Neural crest cell (in vitro differentiated cells): ENCODE results near the gene IFT52. TPM values are rescaled to one million over a fixed set of nuclear protein-coding genes. Genes with fewer than 3 reads are reported as not detected.

Experiments
- DNase-seq: peaks from one replicate; pipeline ENCODE4 v3.0.0; 2021; ENCODE audit warnings: low read depth, mixed read lengths, low spot score
- H3K27ac Mint-ChIP-seq: one replicate; pipeline ENCODE4 v1.8.0; 2021; ENCODE audit warnings: mild to moderate bottlenecking, mixed read lengths; ENCODE audit not compliant: unreplicated experiment
- H3K27me3 Mint-ChIP-seq: 2 replicates; pipeline ENCODE4 v1.8.0; 2021; ENCODE audit warnings: low read depth, mild to moderate bottlenecking, mixed read lengths
- H3K36me3 Mint-ChIP-seq: 2 replicates; pipeline ENCODE4 v1.8.0; 2021; ENCODE audit warnings: low read depth, mild to moderate bottlenecking, mixed read lengths
- H3K4me1 Mint-ChIP-seq: 2 replicates; pipeline ENCODE4 v1.8.0; 2021; ENCODE audit warnings: mixed read lengths
- H3K4me3 Mint-ChIP-seq: one replicate; pipeline ENCODE4 v1.8.0; 2021; ENCODE audit warnings: mild to moderate bottlenecking, mixed read lengths
- H3K9me3 Mint-ChIP-seq: 2 replicates; pipeline ENCODE4 v1.8.0; 2021; ENCODE audit warnings: mixed read lengths
- CTCF ChIP-seq: fragments of 200-600 bp; sonication (generic); conservative IDR thresholded peaks from 2 replicates; pipeline ENCODE4 v1.5.0; 2021; ENCODE audit warnings: antibody characterized with exemption, mild to moderate bottlenecking
- total RNA-seq: library from RNA; stranded (reverse); gene quantifications from 2 replicates; pipeline ENCODE4 v1.2.1, GENCODE V29; 2021

IFT52 gene
- total RNA-seq, 1 donor from 2014 or later: 57.6 TPM

GRCh38 chr20:43568706-43569105 is 22.0 kb upstream of the IFT52 start:
- Mint-ChIP-seq H3K27me3 (no peaks in the 10 kb centered on the region), H3K36me3 (no peaks in the 10 kb centered on the region), H3K9me3 (no peaks in the 10 kb centered on the region), H3K4me1 (no peaks in the 10 kb centered on the region), H3K4me3 (no peak overlapping the region), H3K27ac (no peak overlapping the region)
- DNase-seq: no peak
- no peak for TF ChIP-seq CTCF

GRCh38 chr20:43569282-43569681 is 21.5 kb upstream of the IFT52 start:
- no peak overlapping the region for H3K27ac Mint-ChIP-seq
- H3K4me1 Mint-ChIP-seq: peaks cover 1% of the 10 kb centered on the region
- no peaks in the 10 kb centered on the region for H3K36me3 Mint-ChIP-seq

DNA sequence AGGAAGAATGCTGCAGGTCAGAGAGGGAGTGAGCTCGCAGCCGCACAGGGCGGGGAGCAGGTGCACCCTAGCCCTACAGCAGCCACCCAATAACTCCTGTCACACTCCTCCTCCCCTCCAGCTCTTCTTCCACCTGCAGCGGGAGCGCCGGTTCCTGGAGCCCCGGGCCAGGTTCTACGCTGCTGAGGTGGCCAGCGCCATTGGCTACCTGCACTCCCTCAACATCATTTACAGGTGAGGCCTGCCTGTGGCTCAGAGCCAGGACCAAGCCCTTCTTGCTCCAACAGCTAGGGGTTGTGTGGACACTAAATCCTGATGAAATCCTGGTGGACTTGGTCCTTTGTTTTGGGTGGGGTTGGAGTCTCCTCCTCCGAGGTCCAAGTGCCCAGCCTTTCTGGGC is 20.2 kb upstream of the IFT52 start:
- no peak overlapping the region for H3K4me3 Mint-ChIP-seq
- no peak overlapping the region for H3K27ac Mint-ChIP-seq
- no peaks in the 10 kb centered on the region for H3K36me3 Mint-ChIP-seq
- TF ChIP-seq CTCF: no peak
- no peaks in the 10 kb centered on the region for H3K27me3 Mint-ChIP-seq
- no peak for DNase-seq
- H3K4me1 Mint-ChIP-seq: peaks cover 5% of the 10 kb centered on the region
- no peaks in the 10 kb centered on the region for H3K9me3 Mint-ChIP-seq

More at GRCh38 chr20:43569282-43569681, 21.5 kb upstream of the IFT52 start:
- Mint-ChIP-seq H3K27me3 (no peaks in the 10 kb centered on the region), H3K9me3 (no peaks in the 10 kb centered on the region), H3K4me3 (no peak overlapping the region)
- TF ChIP-seq CTCF: no peak
- no peak for DNase-seq

DNA sequence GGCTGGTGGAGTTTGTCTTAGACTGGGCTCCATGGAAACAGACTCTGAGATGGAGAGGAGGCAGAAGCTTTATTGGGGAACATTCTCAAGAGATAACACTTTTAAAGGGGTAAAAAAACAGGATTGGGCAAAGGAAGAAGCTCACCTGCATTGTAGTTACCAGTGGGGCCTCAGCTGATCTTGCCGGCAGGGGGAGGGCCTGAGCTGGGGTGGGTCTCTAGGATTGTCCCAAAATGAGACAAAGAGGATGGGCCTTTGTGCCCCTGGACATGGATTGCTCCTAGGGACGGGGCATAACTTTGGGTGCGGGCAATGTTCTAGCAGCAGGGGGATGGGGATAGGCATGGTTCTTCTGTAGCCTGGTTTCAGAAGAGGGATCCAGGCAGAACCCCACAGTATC is 19.4 kb upstream of the IFT52 start:
- Mint-ChIP-seq H3K27ac (no peak overlapping the region), H3K4me1 (peaks cover 5% of the 10 kb centered on the region), H3K36me3 (no peaks in the 10 kb centered on the region), H3K9me3 (no peaks in the 10 kb centered on the region), H3K27me3 (no peaks in the 10 kb centered on the region), H3K4me3 (no peak overlapping the region)
- DNase-seq: no peak
- no peak for TF ChIP-seq CTCF

- Mint-ChIP-seq H3K27ac (peak overlapping the region; percentile 67), H3K36me3 (no peaks in the 10 kb centered on the region), H3K27me3 (no peaks in the 10 kb centered on the region), H3K9me3 (no peaks in the 10 kb centered on the region), H3K4me3 (no peak overlapping the region), H3K4me1 (peaks cover 5% of the 10 kb centered on the region)
- TF ChIP-seq CTCF: no peak
- no peak for DNase-seq
Measured at GRCh38 chr20:43571771-43572170, 19.0 kb upstream of the IFT52 start.

DNA sequence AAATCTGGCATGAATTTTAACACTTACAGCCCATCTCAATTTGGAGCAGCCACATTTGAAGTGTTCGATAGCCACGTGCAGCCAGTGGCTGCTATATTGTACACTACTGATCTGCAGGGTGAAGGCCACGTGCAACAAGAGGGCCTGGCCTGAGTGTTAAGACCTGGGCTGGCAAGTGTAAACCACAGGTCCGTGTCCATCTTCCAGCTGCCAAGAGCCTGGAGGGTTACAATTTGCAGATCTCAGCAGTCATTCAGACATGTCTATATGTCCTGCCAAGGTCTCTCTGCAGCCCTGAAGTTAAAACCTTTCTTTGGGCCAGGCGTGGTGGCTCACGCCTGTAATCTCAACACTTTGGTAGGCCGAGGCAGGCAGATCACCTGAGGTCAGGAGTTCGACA is 17.8 kb upstream of the IFT52 start:
- Mint-ChIP-seq H3K36me3 (no peaks in the 10 kb centered on the region), H3K27me3 (no peaks in the 10 kb centered on the region), H3K9me3 (no peaks in the 10 kb centered on the region), H3K4me1 (peaks cover 5% of the 10 kb centered on the region), H3K27ac (no peak overlapping the region), H3K4me3 (no peak overlapping the region)
- no peak for DNase-seq
- TF ChIP-seq CTCF: no peak
